CD14-positive monocyte (primary cell): ENCODE results near the gene DLG4. TPM values are rescaled to one million over a fixed set of nuclear protein-coding genes. Genes with fewer than 3 reads are reported as not detected.
A peak's percentile ranks its signal among the peaks of the same experiment; 100 is the strongest.

ENCODE experiments used
- DNase-seq, 3 donors: peaks; one replicate each; pipeline ENCODE4 v3.0.0-alpha.2; 2011 to 2022
- H2AFZ ChIP-seq: 2 replicates; pipeline ENCODE4 v1.6.0; 2012; ENCODE audit warnings: mild to moderate bottlenecking, low read depth, low read length, inconsistent platforms; ENCODE audit not compliant: insufficient read depth, poor library complexity, severe bottlenecking
- H3K27ac ChIP-seq, 2 donors: 1 replicate in 1 of 2; 2 replicates in 1 of 2; pipeline ENCODE4 v1.5.1; 2012 to 2013; ENCODE audit warnings: low read length in 2 of 2, control low read depth in 1 of 2, inconsistent platforms in 1 of 2, low read depth in 1 of 2, mild to moderate bottlenecking in 1 of 2
- H3K27me3 ChIP-seq, 2 donors: one replicate each; pipeline versions ENCODE4 v1.6.0 to v1.6.1; 2011 to 2013; ENCODE audit warnings: low read length in 2 of 2; ENCODE audit not compliant: control insufficient read depth in 2 of 2, insufficient read depth in 2 of 2
- H3K36me3 ChIP-seq, 2 donors: replicated peaks in 1 of 2; 1 replicate in 1 of 2; 2 replicates in 1 of 2; pipeline versions ENCODE4 v1.5.1 to v1.6.1; 2012 to 2013; ENCODE audit warnings: low read length in 2 of 2, control low read depth in 1 of 2, inconsistent platforms in 1 of 2, mild to moderate bottlenecking in 1 of 2; ENCODE audit not compliant: insufficient read depth in 2 of 2, control insufficient read depth in 1 of 2
- H3K4me1 ChIP-seq, 2 donors: 1 replicate in 1 of 2; 2 replicates in 1 of 2; pipeline versions ENCODE4 v1.5.1 to v1.6.1; 2012 to 2013; ENCODE audit warnings: low read length in 2 of 2, control low read depth in 1 of 2, inconsistent platforms in 1 of 2, mild to moderate bottlenecking in 1 of 2, moderate library complexity in 1 of 2; ENCODE audit not compliant: insufficient read depth in 2 of 2, control insufficient read depth in 1 of 2
- H3K4me2 ChIP-seq: replicated peaks from 2 replicates; pipeline ENCODE3; 2012; ENCODE audit warnings: low read length, moderate library complexity, mild to moderate bottlenecking; ENCODE audit not compliant: poor library complexity, severe bottlenecking; ENCODE audit errors: extremely low read depth
- H3K4me3 ChIP-seq, 3 experiments: fragments of 200-600 bp in 1 of 3; sonication (generic) in 1 of 3; replicated peaks in 1 of 3; 1 replicate in 2 of 3; 2 replicates in 1 of 3; pipeline ENCODE4 v1.5.1; 2011 to 2013; ENCODE audit warnings: low read length in 3 of 3, mild to moderate bottlenecking in 3 of 3, control low read depth in 2 of 3, low read depth in 2 of 3, inconsistent platforms in 1 of 3, moderate library complexity in 1 of 3
- H3K79me2 ChIP-seq: 2 replicates; pipeline ENCODE4 v1.6.0; 2012; ENCODE audit warnings: mild to moderate bottlenecking, control low read depth, inconsistent platforms, low read length, moderate library complexity; ENCODE audit not compliant: insufficient read depth
- H3K9ac ChIP-seq: 2 replicates; pipeline ENCODE4 v1.6.0; 2017; ENCODE audit warnings: low read length, mild to moderate bottlenecking; ENCODE audit not compliant: insufficient read depth, poor library complexity, severe bottlenecking
- H3K9me3 ChIP-seq, 2 donors: replicated peaks in 1 of 2; 1 replicate in 1 of 2; 2 replicates in 1 of 2; pipeline versions ENCODE4 v1.5.1 to v1.6.1; 2012 to 2013; ENCODE audit warnings: low read length in 2 of 2, control low read depth in 1 of 2; ENCODE audit not compliant: control insufficient read depth in 1 of 2, insufficient read depth in 1 of 2
- H4K20me1 ChIP-seq: 2 replicates; pipeline ENCODE4 v1.6.0; 2012; ENCODE audit warnings: mild to moderate bottlenecking, low read length, control low read depth, moderate library complexity; ENCODE audit not compliant: insufficient read depth
- H3K27ac Mint-ChIP-seq, 7 donors: one replicate each; pipeline ENCODE4 v1.8.0; 2020; ENCODE audit warnings: mild to moderate bottlenecking in 7 of 7, mixed read lengths in 7 of 7, moderate library complexity in 6 of 7, inconsistent platforms in 2 of 7
- H3K27me3 Mint-ChIP-seq, 3 donors: one replicate each; pipeline ENCODE4 v1.8.0; 2021 to 2022; ENCODE audit warnings: low read depth in 3 of 3, mild to moderate bottlenecking in 3 of 3, mixed read lengths in 3 of 3, moderate library complexity in 3 of 3, inconsistent platforms in 1 of 3
- H3K36me3 Mint-ChIP-seq, 2 donors: one replicate each; pipeline ENCODE4 v1.8.0; 2020; ENCODE audit warnings: mixed read lengths in 2 of 2, inconsistent platforms in 1 of 2, mild to moderate bottlenecking in 1 of 2
- H3K4me1 Mint-ChIP-seq: one replicate; pipeline ENCODE4 v1.8.0; 2020; ENCODE audit warnings: mild to moderate bottlenecking, mixed read lengths
- H3K4me3 Mint-ChIP-seq, 2 donors: one replicate each; pipeline ENCODE4 v1.8.0; 2020; ENCODE audit warnings: mild to moderate bottlenecking in 2 of 2, mixed read lengths in 2 of 2, moderate library complexity in 1 of 2
- H3K9me3 Mint-ChIP-seq, 7 donors: one replicate each; pipeline ENCODE4 v1.8.0; 2020 to 2022; ENCODE audit warnings: mixed read lengths in 7 of 7, mild to moderate bottlenecking in 6 of 7, moderate library complexity in 6 of 7, inconsistent platforms in 2 of 7
- WGBS: methylation state at CpG from one replicate; pipeline ENCODE4 v1.1.5; 2013; ENCODE audit warnings: missing lambda C conversion rate; ENCODE audit not compliant: insufficient coverage; 5-methylcytosine and 5-hydroxymethylcytosine counted together
- intact Hi-C, 2 donors: fragments of 100-400 bp; cut with micrococcal nuclease; formaldehyde crosslinking; loops; one replicate each; pipeline versions ENCODE4 v1.15.0 to v1.15.1; 2023
- polyA plus RNA-seq, 3 donors: library from polyadenylated mRNA; depleted of rRNA in 1 of 3; unstranded in 2 of 3; stranded (reverse) in 1 of 3; fragments of 300-500 nt in 2 of 3; fragments of >200 nt in 1 of 3; fragmentation: Illumina TruSeq in 2 of 3; gene quantifications; 1 replicate in 2 of 3; 2 replicates in 1 of 3; pipeline ENCODE4 v1.2.3, GENCODE V29; 2012 to 2021
- TF ChIP-seq, protein P1 (sequence below): fragments of 200-600 bp; IDR thresholded peaks from one replicate; pipeline ENCODE4 v1.8.0; 2022; ENCODE audit warnings: antibody characterized with exemption, mild to moderate bottlenecking

DLG4 gene
- polyA plus RNA-seq, 3 donors, result 0.37 to 42.6 (median 0.39) TPM

DNA sequence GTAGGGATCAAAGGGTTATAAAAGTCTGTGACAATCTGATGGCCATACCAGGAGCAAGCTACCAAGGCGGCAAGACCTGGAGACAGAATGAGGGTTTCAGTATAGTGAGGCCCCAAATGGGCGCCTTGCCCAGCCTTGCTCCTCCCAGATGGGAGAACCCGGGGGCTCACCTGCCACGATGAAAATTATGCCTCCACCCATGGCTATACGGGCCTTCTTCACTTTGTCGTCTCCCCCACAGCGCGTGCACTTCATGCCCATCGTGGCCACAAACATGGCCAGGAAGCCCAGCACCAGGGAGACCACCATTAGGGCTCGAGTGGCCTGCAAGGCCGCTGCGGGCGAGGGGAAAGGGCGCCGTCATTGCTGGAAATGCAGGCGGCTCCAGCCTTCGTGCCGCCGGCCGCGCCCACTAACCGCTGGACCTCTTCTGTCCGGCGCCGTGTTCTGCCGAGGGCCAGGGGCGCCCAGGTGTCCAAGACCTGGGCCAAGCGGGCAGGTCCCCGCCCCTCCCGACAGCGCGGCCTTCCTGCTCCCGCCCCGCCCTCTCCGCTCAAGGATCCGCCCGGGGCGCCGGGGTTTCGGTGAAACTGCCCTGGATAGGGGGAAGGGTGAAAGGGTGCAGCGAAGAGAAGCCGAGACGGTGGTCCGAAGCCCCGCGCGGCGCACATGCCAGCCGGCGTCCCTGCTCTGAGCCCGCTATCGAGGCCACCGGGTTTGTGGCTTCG, 41.2 kb upstream of the DLG4 start:
- intact Hi-C loops, result no loop called here
- peak overlapping the region; percentile 8 to 81 (median 36) for H3K4me3 ChIP-seq
- Mint-ChIP-seq H3K4me3 (peak overlapping the region; percentile 76 to 87), H3K36me3 (peaks cover 30 to 44% of the 10 kb centered on the region in 2 donors), H3K4me1 (peaks cover 38% of the 10 kb centered on the region), H3K9me3 (peaks cover 0 to 12% (median 9%) of the 10 kb centered on the region in 7 donors), H3K27me3 (peaks cover 36 to 61% (median 56%) of the 10 kb centered on the region in 3 donors), H3K27ac (no peak overlapping the region)
- H3K4me2 ChIP-seq, result peak overlapping the region; percentile 97
- peak overlapping the region; percentile 84 for H2AFZ ChIP-seq
- DNase-seq, result no peak
- H3K4me1 ChIP-seq, result peaks cover 31 to 45% of the 10 kb centered on the region in 2 donors
- H3K9me3 ChIP-seq, result peaks cover 0 to 7% of the 10 kb centered on the region in 2 donors
- WGBS, result 10% methylated on average over 54 of the region's 54 CpGs
- no peaks in the 10 kb centered on the region for H3K79me2 ChIP-seq
- H3K27ac ChIP-seq, result no peak overlapping the region
- TF ChIP-seq, protein P1, sequence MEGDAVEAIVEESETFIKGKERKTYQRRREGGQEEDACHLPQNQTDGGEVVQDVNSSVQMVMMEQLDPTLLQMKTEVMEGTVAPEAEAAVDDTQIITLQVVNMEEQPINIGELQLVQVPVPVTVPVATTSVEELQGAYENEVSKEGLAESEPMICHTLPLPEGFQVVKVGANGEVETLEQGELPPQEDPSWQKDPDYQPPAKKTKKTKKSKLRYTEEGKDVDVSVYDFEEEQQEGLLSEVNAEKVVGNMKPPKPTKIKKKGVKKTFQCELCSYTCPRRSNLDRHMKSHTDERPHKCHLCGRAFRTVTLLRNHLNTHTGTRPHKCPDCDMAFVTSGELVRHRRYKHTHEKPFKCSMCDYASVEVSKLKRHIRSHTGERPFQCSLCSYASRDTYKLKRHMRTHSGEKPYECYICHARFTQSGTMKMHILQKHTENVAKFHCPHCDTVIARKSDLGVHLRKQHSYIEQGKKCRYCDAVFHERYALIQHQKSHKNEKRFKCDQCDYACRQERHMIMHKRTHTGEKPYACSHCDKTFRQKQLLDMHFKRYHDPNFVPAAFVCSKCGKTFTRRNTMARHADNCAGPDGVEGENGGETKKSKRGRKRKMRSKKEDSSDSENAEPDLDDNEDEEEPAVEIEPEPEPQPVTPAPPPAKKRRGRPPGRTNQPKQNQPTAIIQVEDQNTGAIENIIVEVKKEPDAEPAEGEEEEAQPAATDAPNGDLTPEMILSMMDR, result no peak
- peaks cover 20 to 37% of the 10 kb centered on the region in 2 donors for H3K27me3 ChIP-seq
- H3K9ac ChIP-seq, result peak overlapping the region; percentile 60
- no peaks in the 10 kb centered on the region for H4K20me1 ChIP-seq
- peaks cover 15 to 36% of the 10 kb centered on the region in 2 donors for H3K36me3 ChIP-seq

DNA sequence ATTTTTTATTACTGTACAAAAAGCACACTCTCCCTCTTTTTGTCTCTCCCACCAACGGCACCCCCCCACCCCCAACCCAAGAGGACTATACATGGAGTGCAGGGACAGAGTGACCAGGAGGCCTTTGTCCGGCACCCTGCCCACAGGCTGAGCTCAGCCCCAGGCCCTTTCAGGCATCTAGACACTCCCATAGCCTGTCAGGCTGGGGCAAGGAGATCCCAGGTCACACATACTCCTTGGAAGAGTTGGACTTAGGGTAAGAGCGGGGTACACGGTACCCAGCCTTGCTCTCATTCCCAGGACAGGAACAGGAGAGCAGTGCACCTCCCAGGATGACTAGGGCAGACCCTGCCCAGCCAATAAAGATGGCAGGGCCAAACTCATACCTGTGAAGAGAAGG, 40.5 kb upstream of the DLG4 start:
- Mint-ChIP-seq H3K4me3 (peak overlapping the region in 1 of 2 donors; percentile 87), H3K36me3 (peaks cover 32 to 50% of the 10 kb centered on the region in 2 donors), H3K27ac (peak overlapping the region in 1 of 7 donors; percentile 37), H3K4me1 (peaks cover 38% of the 10 kb centered on the region), H3K27me3 (peaks cover 32 to 55% (median 51%) of the 10 kb centered on the region in 3 donors), H3K9me3 (peaks cover 0 to 12% (median 9%) of the 10 kb centered on the region in 7 donors)
- peaks cover 0 to 7% of the 10 kb centered on the region in 2 donors for H3K9me3 ChIP-seq
- 71% methylated on average over 2 of the region's 4 CpGs for WGBS
- H3K27me3 ChIP-seq, result peaks cover 20 to 35% of the 10 kb centered on the region in 2 donors
- no peak for DNase-seq
- no peak overlapping the region for H3K27ac ChIP-seq
- intact Hi-C loops, result no loop called here
- peaks cover 31 to 45% of the 10 kb centered on the region in 2 donors for H3K4me1 ChIP-seq
- H3K4me2 ChIP-seq, result no peak overlapping the region
- H3K79me2 ChIP-seq, result no peaks in the 10 kb centered on the region
- TF ChIP-seq, protein P1, result no peak
- no peak overlapping the region for H3K4me3 ChIP-seq
- no peaks in the 10 kb centered on the region for H4K20me1 ChIP-seq
- H3K36me3 ChIP-seq, result peaks cover 17 to 42% of the 10 kb centered on the region in 2 donors
- no peak overlapping the region for H3K9ac ChIP-seq
- peak overlapping the region; percentile 84 for H2AFZ ChIP-seq
